ENCODE measurements around the gene SPOPL. TPM values are rescaled to one million over a fixed set of nuclear protein-coding genes. Genes with fewer than 3 reads are reported as not detected.
"Not testable (repeated sequence)": the region's sequence is repeated elsewhere in the genome, so short reads cannot be mapped to it uniquely, and the experiment has no call there.

SPOPL gene
- total RNA-seq, 2 donors from 2014 or later, result 30.0 to 34.5 TPM

DNA sequence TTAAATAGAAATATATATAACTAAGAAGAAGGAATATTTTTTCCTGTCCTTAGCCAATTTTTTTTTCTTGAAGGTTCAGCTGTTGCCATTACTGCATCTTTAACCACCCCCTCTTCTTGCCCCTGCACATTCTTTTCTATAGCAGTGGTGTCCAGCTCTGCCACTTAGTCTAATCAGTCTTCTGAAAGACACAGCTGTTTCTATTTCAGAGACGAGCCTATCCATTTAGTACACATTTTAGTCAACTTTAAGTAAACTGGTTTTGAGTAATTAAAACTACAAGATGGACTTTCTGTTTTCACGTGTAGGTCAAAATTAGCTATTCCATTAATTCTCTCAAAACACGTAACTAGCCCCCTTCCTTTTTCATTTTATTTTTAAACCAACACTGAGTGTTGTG lies 21.0 kb downstream of the SPOPL start:
- DNase-seq (ENCODE audit: low spot score) (no peak), ATAC-seq (no peak)
- Mint-ChIP-seq H3K36me3 (peaks cover 23% of the 10 kb centered on the region), H3K27ac (peak overlapping the region; percentile 74 to 93), H3K9me3 (peaks cover 8% of the 10 kb centered on the region), H3K27me3 (no peaks in the 10 kb centered on the region), H3K4me3 (peak overlapping the region; percentile 58), H3K4me1 (ENCODE audit: low read depth in 2 of 2) (peaks cover 47 to 57% of the 10 kb centered on the region in 2 donors)

DNA sequence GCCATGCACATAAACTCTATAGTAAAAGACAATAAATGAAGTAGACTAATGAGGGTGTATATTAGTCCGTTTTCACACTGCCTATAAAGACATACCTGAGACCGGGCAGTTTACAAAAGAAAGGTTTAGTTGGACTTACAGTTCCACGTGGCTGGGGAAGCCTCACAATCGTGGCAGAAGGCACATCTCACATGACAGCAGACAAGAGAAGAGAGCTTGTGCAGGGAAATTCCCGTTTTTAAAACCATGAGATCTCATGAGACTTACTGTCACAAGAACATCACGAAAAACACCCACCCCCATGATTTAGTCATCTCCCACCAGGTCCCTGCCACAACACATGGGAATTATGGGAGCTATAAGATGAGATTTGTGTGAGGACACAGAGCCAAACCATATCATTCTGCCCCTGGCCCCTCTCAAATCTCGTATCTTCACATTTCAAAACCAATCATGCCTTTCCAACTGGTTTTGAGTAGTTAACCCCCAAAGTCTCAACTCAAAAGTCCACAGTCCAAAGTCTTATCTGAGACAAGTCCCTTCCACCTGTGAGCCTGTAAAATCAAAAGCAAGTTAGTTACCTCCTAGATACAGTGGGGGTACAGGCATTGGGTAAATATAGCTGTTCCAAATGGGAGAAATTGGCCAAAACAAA lies 21.6 kb downstream of the SPOPL start:
- H3K27ac Mint-ChIP-seq, result peak overlapping the region; percentile 74 to 93
- peaks cover 52 to 60% of the 10 kb centered on the region in 2 donors for H3K4me1 Mint-ChIP-seq (ENCODE audit: low read depth in 2 of 2)
- H3K4me3 Mint-ChIP-seq, result peak overlapping the region; percentile 58
- H3K36me3 Mint-ChIP-seq, result peaks cover 26% of the 10 kb centered on the region
- ATAC-seq, result peak in 1 of 2 donors; percentile 40
- not testable (repeated sequence) for H3K27me3 Mint-ChIP-seq; H3K9me3 Mint-ChIP-seq; DNase-seq (ENCODE audit: low spot score)

DNA sequence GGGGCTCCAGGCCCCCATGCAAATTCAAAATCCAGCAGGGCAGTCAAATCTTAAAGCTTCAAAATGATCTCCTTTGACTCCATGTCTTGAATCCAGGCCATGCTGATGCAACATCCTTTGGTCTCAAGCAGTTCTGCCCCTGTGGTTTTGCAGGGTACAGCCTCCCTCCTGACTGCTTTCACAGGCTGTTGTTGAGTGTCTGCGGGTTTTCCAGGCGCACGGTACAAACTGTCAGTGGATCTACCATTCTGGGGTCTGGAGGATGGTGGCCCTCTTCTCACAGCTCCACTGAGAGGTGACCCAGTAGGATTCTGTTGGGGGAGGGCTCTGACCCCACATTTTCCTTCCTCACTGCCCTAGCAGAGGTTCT lies 22.1 kb downstream of the SPOPL start:
- H3K4me3 Mint-ChIP-seq, result peak overlapping the region; percentile 58
- peaks cover 26% of the 10 kb centered on the region for H3K36me3 Mint-ChIP-seq
- H3K4me1 Mint-ChIP-seq (ENCODE audit: low read depth in 2 of 2), result peaks cover 53 to 64% of the 10 kb centered on the region in 2 donors
- DNase-seq (ENCODE audit: low spot score) (peak; percentile 74), ATAC-seq (peak; percentile 80 to 90)
- H3K27me3 Mint-ChIP-seq, H3K9me3 Mint-ChIP-seq: not testable (repeated sequence)
- H3K27ac Mint-ChIP-seq, result peak overlapping the region; percentile 74 to 93

DNA sequence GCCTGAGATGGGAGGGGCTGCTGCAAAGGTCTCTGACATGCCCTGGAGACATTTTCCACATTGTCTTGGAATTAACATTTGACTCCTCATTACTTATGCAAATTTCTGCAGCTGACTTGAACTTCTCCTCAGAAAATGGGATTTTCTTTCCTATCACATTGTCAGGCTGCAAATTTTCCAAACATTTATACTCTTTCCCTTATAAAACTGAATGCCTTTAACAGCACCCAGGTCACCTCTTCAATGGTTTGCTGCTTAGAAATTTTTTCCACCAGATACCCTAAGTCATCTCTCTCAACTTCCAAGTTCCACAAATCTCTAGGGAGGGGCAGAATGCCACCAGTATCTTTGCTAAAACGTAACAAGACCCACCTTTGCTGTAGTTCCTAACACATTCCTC lies 22.8 kb downstream of the SPOPL start:
- ATAC-seq; H3K27me3 Mint-ChIP-seq; DNase-seq (ENCODE audit: low spot score); H3K9me3 Mint-ChIP-seq: not testable (repeated sequence)
- Mint-ChIP-seq H3K4me3 (peak overlapping the region; percentile 58), H3K36me3 (peaks cover 26% of the 10 kb centered on the region), H3K27ac (peak overlapping the region in 1 of 2 donors; percentile 74), H3K4me1 (ENCODE audit: low read depth in 2 of 2) (peaks cover 54 to 68% of the 10 kb centered on the region in 2 donors)

DNA sequence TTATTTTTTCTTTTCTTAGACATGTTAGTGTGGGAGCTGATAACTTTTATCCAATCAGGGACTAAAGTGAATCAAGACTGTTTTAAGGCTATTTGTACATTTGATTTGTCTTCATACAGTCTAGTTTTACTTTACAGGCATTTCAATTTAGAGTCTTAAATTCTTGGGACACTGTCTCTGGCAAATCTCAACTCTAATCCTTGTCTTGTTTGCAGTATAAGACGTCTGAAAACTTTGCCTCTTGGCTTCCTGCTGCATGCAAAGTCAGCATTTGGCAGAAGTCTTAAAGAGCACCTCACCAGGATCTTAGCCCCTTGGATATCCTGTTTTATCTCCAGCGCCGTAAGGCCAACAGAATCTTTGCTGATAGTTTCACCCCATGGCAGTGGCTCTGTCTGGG lies 30.3 kb downstream of the SPOPL start:
- ATAC-seq, result no peak
- no peaks in the 10 kb centered on the region for H3K27me3 Mint-ChIP-seq
- H3K36me3 Mint-ChIP-seq, result peaks cover 4% of the 10 kb centered on the region
- no peak for DNase-seq (ENCODE audit: low spot score)
- no peaks in the 10 kb centered on the region for H3K9me3 Mint-ChIP-seq
- H3K4me3 Mint-ChIP-seq, result no peak overlapping the region
- peaks cover 43 to 60% of the 10 kb centered on the region in 2 donors for H3K4me1 Mint-ChIP-seq (ENCODE audit: low read depth in 2 of 2)
- no peak overlapping the region for H3K27ac Mint-ChIP-seq

DNA sequence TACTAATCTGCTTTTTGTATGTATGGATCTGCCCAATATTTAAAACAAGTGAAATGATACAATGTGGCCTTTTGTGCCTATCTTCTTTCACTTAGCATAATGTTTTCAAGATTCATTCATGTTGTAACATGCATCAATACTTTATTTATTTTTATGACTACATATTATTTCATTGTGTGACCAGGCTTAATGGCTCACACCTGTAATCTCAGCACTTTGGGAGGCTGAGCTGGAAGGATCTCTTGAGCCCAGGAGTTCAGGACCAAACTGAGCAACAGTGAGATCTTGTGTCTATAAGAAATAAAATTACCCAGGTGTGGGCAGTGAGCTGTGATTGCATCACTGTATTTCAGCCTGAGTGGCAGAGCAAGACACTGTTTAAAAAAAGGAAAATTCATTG lies 33.2 kb downstream of the SPOPL start:
- H3K27me3 Mint-ChIP-seq, result no peaks in the 10 kb centered on the region
- ATAC-seq (no peak), DNase-seq (ENCODE audit: low spot score) (no peak)
- no peak overlapping the region for H3K4me3 Mint-ChIP-seq
- no peak overlapping the region for H3K27ac Mint-ChIP-seq
- H3K9me3 Mint-ChIP-seq, result peaks cover 6% of the 10 kb centered on the region
- H3K36me3 Mint-ChIP-seq, result peaks cover 10% of the 10 kb centered on the region
- peaks cover 41 to 43% of the 10 kb centered on the region in 2 donors for H3K4me1 Mint-ChIP-seq (ENCODE audit: low read depth in 2 of 2)

DNA sequence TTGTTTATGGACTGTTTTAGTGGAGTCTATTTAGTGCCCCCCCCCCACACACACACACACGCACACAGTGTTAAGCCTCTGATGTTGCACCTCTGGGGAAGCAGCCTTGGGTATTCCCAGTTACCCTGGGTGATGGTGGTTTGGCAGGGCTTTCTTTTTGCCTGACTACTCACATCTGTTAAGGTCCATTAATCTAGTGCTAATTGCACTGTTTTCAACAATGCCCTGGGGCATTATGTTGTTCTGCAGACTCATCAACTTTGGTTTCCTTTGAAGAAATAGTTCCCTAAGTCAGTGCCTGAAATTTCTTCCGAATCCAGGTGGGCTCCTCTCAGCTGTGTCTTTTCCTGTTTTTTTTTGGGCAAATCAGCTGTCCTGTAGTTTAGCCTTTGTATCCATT lies 34.7 kb downstream of the SPOPL start:
- H3K27ac Mint-ChIP-seq, result peak overlapping the region in 1 of 2 donors; percentile 23
- no peak overlapping the region for H3K4me3 Mint-ChIP-seq
- peaks cover 6% of the 10 kb centered on the region for H3K9me3 Mint-ChIP-seq
- ATAC-seq (no peak), DNase-seq (ENCODE audit: low spot score) (no peak)
- peaks cover 10% of the 10 kb centered on the region for H3K36me3 Mint-ChIP-seq
- no peaks in the 10 kb centered on the region for H3K27me3 Mint-ChIP-seq
- H3K4me1 Mint-ChIP-seq (ENCODE audit: low read depth in 2 of 2), result peaks cover 32 to 36% of the 10 kb centered on the region in 2 donors

DNA sequence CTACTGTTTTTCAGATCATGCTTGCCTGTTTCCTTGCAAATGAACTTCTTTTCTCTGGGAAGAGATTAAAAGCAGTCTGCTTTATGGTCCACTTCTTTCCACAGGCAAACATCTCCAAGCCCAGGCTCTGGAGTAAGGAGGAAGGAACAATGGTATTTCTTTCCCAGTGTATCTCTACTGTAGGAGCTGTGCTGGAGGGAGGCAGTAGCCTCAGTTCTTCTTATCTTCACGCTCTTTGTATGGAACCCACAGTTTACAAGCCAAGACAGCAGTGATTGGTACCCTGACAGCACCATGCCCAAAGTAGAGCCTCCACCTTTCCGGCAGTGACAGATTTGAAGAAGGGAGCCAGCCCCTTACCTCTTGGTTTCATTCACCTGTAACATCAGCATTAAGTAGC lies 35.2 kb downstream of the SPOPL start:
- Mint-ChIP-seq H3K36me3 (peaks cover 14% of the 10 kb centered on the region), H3K9me3 (peaks cover 7% of the 10 kb centered on the region), H3K4me3 (no peak overlapping the region), H3K27ac (peak overlapping the region in 1 of 2 donors; percentile 23), H3K27me3 (no peaks in the 10 kb centered on the region), H3K4me1 (ENCODE audit: low read depth in 2 of 2) (peaks cover 32 to 39% of the 10 kb centered on the region in 2 donors)
- ATAC-seq (no peak), DNase-seq (ENCODE audit: low spot score) (no peak)

DNA sequence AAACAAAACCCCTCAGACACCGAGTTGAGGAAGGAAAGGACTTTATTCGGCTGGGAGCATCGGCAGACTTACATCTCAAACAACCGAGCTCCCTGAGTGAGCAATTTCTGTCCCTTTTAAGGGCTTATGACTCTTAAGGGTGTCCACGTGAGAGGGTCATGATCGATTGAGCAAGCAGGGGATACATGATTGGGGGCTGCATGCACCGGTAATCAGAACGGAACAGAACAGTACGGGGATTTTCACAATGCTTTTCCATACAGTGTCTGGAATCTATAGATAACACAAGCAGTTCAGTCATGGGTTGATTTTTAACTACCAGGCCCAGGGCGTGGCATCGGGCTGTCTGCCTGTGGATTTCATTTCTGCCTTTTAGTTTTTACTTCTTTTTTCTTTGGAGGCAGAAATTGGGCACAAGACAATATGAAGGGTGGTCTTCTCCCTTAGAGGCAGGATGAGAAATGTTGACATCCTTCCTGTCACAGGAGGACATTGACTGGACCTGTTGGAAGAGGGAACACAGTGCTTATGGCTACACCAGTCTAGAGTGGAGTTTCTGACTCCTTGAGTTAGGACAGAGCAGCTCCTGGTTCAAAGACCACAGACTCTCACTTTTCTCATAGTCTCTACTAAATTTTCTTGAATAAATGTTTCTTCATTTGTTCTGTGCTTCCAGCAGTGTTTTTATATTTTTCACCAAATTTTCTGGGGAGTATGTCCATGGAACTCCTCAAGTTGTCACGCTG lies 35.8 kb downstream of the SPOPL start:
- no peak for DNase-seq (ENCODE audit: low spot score)
- ATAC-seq, result no peak
- Mint-ChIP-seq H3K27ac (peak overlapping the region in 1 of 2 donors; percentile 23), H3K36me3 (peaks cover 16% of the 10 kb centered on the region), H3K9me3 (peaks cover 11% of the 10 kb centered on the region), H3K4me3 (no peak overlapping the region), H3K27me3 (no peaks in the 10 kb centered on the region), H3K4me1 (ENCODE audit: low read depth in 2 of 2) (peaks cover 35 to 45% of the 10 kb centered on the region in 2 donors)

DNA sequence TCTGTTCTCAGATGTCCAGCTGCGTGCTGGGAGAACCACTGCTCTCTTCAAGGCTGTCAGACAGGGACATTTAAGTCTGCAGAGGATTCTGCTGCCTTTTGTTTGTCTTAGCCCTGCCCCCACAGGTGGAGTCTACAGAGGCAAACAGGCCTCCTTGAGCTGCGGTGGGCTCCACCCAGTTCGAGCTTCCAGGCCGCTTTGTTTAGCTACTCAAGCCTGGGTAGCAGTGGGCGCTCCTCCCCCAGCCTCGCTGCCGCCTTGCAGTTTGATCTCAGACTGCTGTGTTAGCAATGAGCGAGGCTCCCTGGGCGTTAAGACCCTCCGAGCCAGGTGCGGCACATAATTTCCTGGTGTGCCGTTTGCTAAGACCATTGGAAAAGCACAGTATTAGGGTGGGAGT lies 42.6 kb downstream of the SPOPL start:
- not testable (repeated sequence) for DNase-seq (ENCODE audit: low spot score); ATAC-seq; H3K9me3 Mint-ChIP-seq; H3K27me3 Mint-ChIP-seq; H3K4me3 Mint-ChIP-seq; H3K27ac Mint-ChIP-seq; H3K36me3 Mint-ChIP-seq
- H3K4me1 Mint-ChIP-seq (ENCODE audit: low read depth in 2 of 2), result peaks cover 39 to 43% of the 10 kb centered on the region in 2 donors

DNA sequence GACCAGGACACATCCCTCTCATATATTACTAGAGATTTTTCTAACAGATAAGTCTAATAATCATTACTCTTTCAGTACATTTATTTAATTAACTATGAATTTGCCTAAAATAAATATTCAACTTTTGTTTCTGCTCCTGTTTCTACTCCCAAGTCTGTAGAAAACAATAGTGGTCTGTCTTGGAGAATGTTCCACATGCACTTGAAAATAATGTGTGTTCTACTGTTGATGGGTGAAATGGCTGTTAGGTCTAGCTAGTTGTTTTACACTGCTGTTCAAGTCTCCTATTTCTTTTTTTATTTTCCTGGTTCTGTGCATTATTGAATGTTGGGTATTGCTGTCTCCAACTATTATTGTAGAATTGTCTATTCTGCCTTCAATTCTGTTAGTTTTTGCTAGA lies 47.2 kb downstream of the SPOPL start:
- Mint-ChIP-seq H3K4me1 (ENCODE audit: low read depth in 2 of 2) (peaks cover 23 to 29% of the 10 kb centered on the region in 2 donors), H3K4me3 (no peak overlapping the region), H3K9me3 (no peaks in the 10 kb centered on the region), H3K27me3 (no peaks in the 10 kb centered on the region), H3K36me3 (peaks cover 7% of the 10 kb centered on the region), H3K27ac (no peak overlapping the region)
- DNase-seq (ENCODE audit: low spot score), result no peak
- ATAC-seq, result no peak

DNA sequence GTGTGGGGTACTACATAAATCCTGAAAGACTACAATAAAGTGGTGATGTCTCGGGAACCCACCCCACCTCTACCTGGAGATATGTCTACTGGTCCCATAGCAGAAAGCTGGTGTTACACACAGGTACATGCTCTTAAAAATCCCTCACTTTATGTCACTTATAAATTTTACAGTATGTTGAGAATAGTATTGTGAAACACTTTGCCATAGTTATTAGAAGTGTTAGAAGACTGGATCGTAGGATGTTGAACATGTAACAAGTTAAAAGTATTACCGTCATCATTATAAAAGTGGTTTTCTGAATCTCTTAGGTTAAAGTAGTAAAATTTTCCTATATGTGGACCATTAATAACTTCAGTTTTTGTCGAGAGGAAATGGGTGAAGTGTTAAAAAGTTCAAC lies 48.6 kb downstream of the SPOPL start:
- H3K36me3 Mint-ChIP-seq, result peaks cover 11% of the 10 kb centered on the region
- no peak for ATAC-seq
- H3K27me3 Mint-ChIP-seq, result no peaks in the 10 kb centered on the region
- H3K4me1 Mint-ChIP-seq (ENCODE audit: low read depth in 2 of 2), result peaks cover 19 to 22% of the 10 kb centered on the region in 2 donors
- DNase-seq (ENCODE audit: low spot score), result no peak
- H3K27ac Mint-ChIP-seq, result peak overlapping the region; percentile 29 to 57
- no peaks in the 10 kb centered on the region for H3K9me3 Mint-ChIP-seq
- H3K4me3 Mint-ChIP-seq, result no peak overlapping the region

DNA sequence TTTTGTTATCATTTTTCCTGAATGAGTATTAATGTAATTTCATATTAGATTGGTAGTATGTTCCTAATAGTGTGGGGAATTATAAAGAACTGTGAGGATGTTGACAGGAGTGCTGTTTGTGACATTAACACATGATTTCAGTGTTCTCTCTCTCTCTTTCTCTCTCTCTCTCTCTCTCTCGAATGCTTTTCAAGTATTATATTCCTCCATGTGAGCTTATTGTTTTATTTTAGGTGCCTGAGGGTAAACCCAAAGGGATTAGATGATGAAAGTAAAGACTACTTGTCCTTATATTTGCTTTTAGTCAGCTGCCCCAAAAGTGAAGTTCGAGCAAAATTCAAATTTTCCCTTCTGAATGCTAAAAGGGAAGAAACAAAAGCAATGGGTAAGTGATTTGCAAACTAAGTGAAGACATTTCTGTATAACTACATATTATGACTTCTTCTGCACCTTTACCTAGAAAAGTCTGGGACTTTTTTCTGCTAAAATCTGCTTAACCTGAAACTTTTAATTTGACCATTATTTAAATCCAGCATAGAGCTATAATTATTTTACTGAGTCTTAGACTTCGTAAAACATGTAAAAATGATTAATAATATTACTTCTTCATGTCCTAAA lies 49.2 kb downstream of the SPOPL start:
- H3K36me3 Mint-ChIP-seq, result peaks cover 11% of the 10 kb centered on the region
- no peak for ATAC-seq

DNA sequence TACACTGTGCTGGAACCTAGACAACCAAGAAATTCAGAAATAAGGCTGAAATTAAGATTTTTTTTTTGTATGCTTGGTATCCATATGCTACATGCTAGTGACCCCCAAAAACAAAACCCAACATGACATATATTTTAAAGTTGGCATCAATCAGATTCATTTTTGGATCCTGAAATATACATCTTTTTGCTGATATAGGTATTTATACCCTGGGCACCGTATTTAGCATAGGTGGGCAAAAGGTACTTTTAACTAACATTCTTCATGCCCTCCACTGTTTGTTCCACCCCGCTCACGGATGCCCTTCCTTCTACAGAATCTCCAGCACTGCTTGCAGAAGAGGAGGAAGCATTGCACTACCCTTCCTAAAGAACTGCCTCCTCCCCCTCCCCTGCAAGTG lies 52.6 kb downstream of the SPOPL start:
- H3K27ac Mint-ChIP-seq, result no peak overlapping the region
- peaks cover 8 to 13% of the 10 kb centered on the region in 2 donors for H3K4me1 Mint-ChIP-seq (ENCODE audit: low read depth in 2 of 2)
- H3K4me3 Mint-ChIP-seq, result no peak overlapping the region
- H3K27me3 Mint-ChIP-seq, result no peaks in the 10 kb centered on the region
- DNase-seq (ENCODE audit: low spot score) (no peak), ATAC-seq (no peak)
- peaks cover 11% of the 10 kb centered on the region for H3K36me3 Mint-ChIP-seq
- H3K9me3 Mint-ChIP-seq, result no peaks in the 10 kb centered on the region

More for the DNA sequence above, 49.2 kb downstream of the SPOPL start:
- no peak overlapping the region for H3K4me3 Mint-ChIP-seq
- H3K27me3 Mint-ChIP-seq, result no peaks in the 10 kb centered on the region
- H3K27ac Mint-ChIP-seq, result peak overlapping the region; percentile 29 to 57
- peaks cover 19 to 22% of the 10 kb centered on the region in 2 donors for H3K4me1 Mint-ChIP-seq (ENCODE audit: low read depth in 2 of 2)
- DNase-seq (ENCODE audit: low spot score), result no peak
- no peaks in the 10 kb centered on the region for H3K9me3 Mint-ChIP-seq
